ENCODE results near the gene POGZ. TPM values are rescaled to one million over a fixed set of nuclear protein-coding genes. Genes with fewer than 3 reads are reported as not detected.
"Not testable (repeated sequence)": the region's sequence is repeated elsewhere in the genome, so short reads cannot be mapped to it uniquely, and the experiment has no call there.

Gene POGZ
- total RNA-seq, 1 donor from 2014 or later, result 108 TPM

- DNase-seq (ENCODE audit: low spot score), result no peak
Measured at GRCh38 chr1:151419819-151420218, 39.5 kb downstream of the POGZ start.

GRCh38 chr1:151418081-151418480 lies 41.2 kb downstream of the POGZ start:
- DNase-seq (ENCODE audit: low spot score), result no peak

GRCh38 chr1:151416231-151416630 lies 43.1 kb downstream of the POGZ start:
- no peak for DNase-seq (ENCODE audit: low spot score)

GRCh38 chr1:151411884-151412283 lies 47.4 kb downstream of the POGZ start:
- DNase-seq (ENCODE audit: low spot score), result no peak

GRCh38 chr1:151408891-151409290 lies 50.4 kb downstream of the POGZ start:
- DNase-seq (ENCODE audit: low spot score), result no peak

- DNase-seq (ENCODE audit: low spot score), result no peak
Measured at GRCh38 chr1:151407304-151407703, 52.0 kb downstream of the POGZ start.

GRCh38 chr1:151406176-151406575 lies 53.1 kb downstream of the POGZ start:
- no peak for DNase-seq (ENCODE audit: low spot score)

GRCh38 chr1:151405187-151405951 lies 53.9 kb downstream of the POGZ start:
- DNase-seq (ENCODE audit: low spot score), result no peak

GRCh38 chr1:151403612-151404011 lies 55.7 kb downstream of the POGZ start:
- no peak for DNase-seq (ENCODE audit: low spot score)

GRCh38 chr1:151402764-151403163 lies 56.5 kb downstream of the POGZ start:
- DNase-seq (ENCODE audit: low spot score), result no peak

- no peak for DNase-seq (ENCODE audit: low spot score)
Measured at GRCh38 chr1:151401860-151402259, 57.4 kb downstream of the POGZ start.

- DNase-seq (ENCODE audit: low spot score), result no peak
Measured at GRCh38 chr1:151401125-151401788, 58.0 kb downstream of the POGZ start.

- peak; percentile 91 for DNase-seq (ENCODE audit: low spot score)
Measured at GRCh38 chr1:151399324-151400171, 59.7 kb downstream of the POGZ start, which contains the start of gene PSMB4. Gene PSMB4 (plus strand): TSS chr1:151399573. CDS start chr1:151399588, 15 bp downstream.

- DNase-seq (ENCODE audit: low spot score), result not testable (repeated sequence)
Measured at GRCh38 chr1:151396265-151396664, 63.0 kb downstream of the POGZ start.

- DNase-seq (ENCODE audit: low spot score), result no peak
Measured at GRCh38 chr1:151393583-151393982, 65.7 kb downstream of the POGZ start.

GRCh38 chr1:151391079-151391563 lies 68.2 kb downstream of the POGZ start:
- DNase-seq (ENCODE audit: low spot score), result no peak

- DNase-seq (ENCODE audit: low spot score), result not testable (repeated sequence)
Measured at GRCh38 chr1:151390221-151391078, 68.8 kb downstream of the POGZ start.

GRCh38 chr1:151386002-151386401 lies 73.3 kb downstream of the POGZ start:
- DNase-seq (ENCODE audit: low spot score), result no peak

GRCh38 chr1:151384584-151384983 lies 74.7 kb downstream of the POGZ start:
- DNase-seq (ENCODE audit: low spot score), result no peak

GRCh38 chr1:151377150-151377884 lies 82.0 kb downstream of the POGZ start:
- DNase-seq (ENCODE audit: low spot score), result no peak
